Adrenal gland (tissue), 12 donors: ENCODE measurements around the gene TSPAN2. TPM values are rescaled to one million over a fixed set of nuclear protein-coding genes. Genes with fewer than 3 reads are reported as not detected.
A peak's percentile ranks its signal among the peaks of the same experiment; 100 is the strongest.

Experiments
- DNase-seq, 7 donors: peaks; one replicate each; pipeline ENCODE4 v3.0.0-alpha.2; 2019 to 2020
- H3K27ac ChIP-seq, 5 donors: fragments of 200-600 bp; sonication (generic) in 4 of 5; 1 replicate in 3 of 5; 2 replicates in 2 of 5; pipeline versions ENCODE4 v1.5.1 to v1.8.0; 2016 to 2020; ENCODE audit warnings: mild to moderate bottlenecking in 1 of 5
- H3K27me3 ChIP-seq: fragments of 200-600 bp; 2 replicates; pipeline ENCODE4 v1.8.0; 2021
- H3K36me3 ChIP-seq, 2 donors: fragments of 200-600 bp; replicated peaks in 1 of 2; 1 replicate in 1 of 2; 2 replicates in 1 of 2; pipeline versions ENCODE4 v1.5.1 to v1.8.0; 2018 to 2022
- H3K4me1 ChIP-seq, 2 donors: fragments of 200-600 bp; replicated peaks in 1 of 2; 1 replicate in 1 of 2; 2 replicates in 1 of 2; pipeline versions ENCODE4 v1.5.1 to v1.8.0; 2018 to 2021
- H3K4me3 ChIP-seq, 4 donors: fragments of 200-600 bp; sonication (generic) in 3 of 4; one replicate each; pipeline ENCODE4 v1.5.1; 2016 to 2018
- H3K9me3 ChIP-seq, 3 donors: fragments of 200-600 bp; sonication (generic) in 1 of 3; replicated peaks in 1 of 3; 1 replicate in 2 of 3; 2 replicates in 1 of 3; pipeline versions ENCODE4 v1.5.1 to v1.8.0; 2016 to 2021
- POLR2A ChIP-seq, 2 donors: fragments of 450-650 bp; IDR thresholded peaks; one replicate each; pipeline ENCODE4 v1.6.1; 2017; ENCODE audit warnings: antibody characterized with exemption in 2 of 2, mild to moderate bottlenecking in 2 of 2, moderate library complexity in 1 of 2
- WGBS, 4 donors: extraction: QIAGEN DNeasy Blood & Tissue Kit in 2 of 4; methylation state at CpG; one replicate each; pipeline versions ENCODE4 v1.1.5 to v1.1.7; 2013 to 2017; 5-methylcytosine and 5-hydroxymethylcytosine counted together
- intact Hi-C, 2 donors: fragments of 100-400 bp; cut with DNase I; formaldehyde crosslinking; loops; one replicate each; pipeline versions ENCODE4 v1.14.1 to v1.15.0; 2022 to 2023
- polyA plus RNA-seq, 3 donors: library from polyadenylated mRNA; stranded (reverse); fragments of 200-250 nt in 2 of 3; fragments of 350-450 nt in 1 of 3; fragmentation: Illumina TruSeq in 1 of 3; extraction: RNeasy Lipid Tissue Mini Kit (QIAGEN cat#74804) in 1 of 3; gene quantifications; one replicate each; pipeline ENCODE4 v1.2.3, GENCODE V29; 2013 to 2014
- total RNA-seq, 9 donors: library from RNA; depleted of rRNA in 4 of 9; stranded (reverse); fragments of >200 nt in 4 of 9; fragments of 120-200 nt in 1 of 9; fragmentation: NEBNext Ultra II Directional in 1 of 9; extraction: Animal tissue kit (Norgen Biotek cat#: 25700) in 1 of 9; gene quantifications; one replicate each; pipeline versions ENCODE4 v1.1.0 to v1.2.4, GENCODE V29; 2013 to 2023
- TF ChIP-seq, protein P1 (sequence below), 6 experiments: fragments of 450-650 bp in 4 of 6; fragments of 200-600 bp in 2 of 6; sonication (generic) in 1 of 6; IDR thresholded peaks; 1 replicate in 5 of 6; 2 replicates in 1 of 6; pipeline versions ENCODE4 v1.5.1 to v1.8.0; 2016 to 2021; ENCODE audit warnings: antibody characterized with exemption in 6 of 6, mild to moderate bottlenecking in 2 of 6, moderate library complexity in 1 of 6
- donor health status: healthy with polysubstance abuse.
- donor health status: Bipolar disorder and iron deficiency.
- donor health status: DM: yes; HTN: yes; CAD: no.
- donor health status: DM: no; HTN: no; CAD: no.
- donor health status: DM: no; HTN: no; CAD: no.
- donor health status: DM: yes; HTN: yes; CAD: no.

TSPAN2 gene
- total and polyA plus RNA-seq, 12 donors: 0.28 to 1.5 (median 0.71) TPM

DNA sequence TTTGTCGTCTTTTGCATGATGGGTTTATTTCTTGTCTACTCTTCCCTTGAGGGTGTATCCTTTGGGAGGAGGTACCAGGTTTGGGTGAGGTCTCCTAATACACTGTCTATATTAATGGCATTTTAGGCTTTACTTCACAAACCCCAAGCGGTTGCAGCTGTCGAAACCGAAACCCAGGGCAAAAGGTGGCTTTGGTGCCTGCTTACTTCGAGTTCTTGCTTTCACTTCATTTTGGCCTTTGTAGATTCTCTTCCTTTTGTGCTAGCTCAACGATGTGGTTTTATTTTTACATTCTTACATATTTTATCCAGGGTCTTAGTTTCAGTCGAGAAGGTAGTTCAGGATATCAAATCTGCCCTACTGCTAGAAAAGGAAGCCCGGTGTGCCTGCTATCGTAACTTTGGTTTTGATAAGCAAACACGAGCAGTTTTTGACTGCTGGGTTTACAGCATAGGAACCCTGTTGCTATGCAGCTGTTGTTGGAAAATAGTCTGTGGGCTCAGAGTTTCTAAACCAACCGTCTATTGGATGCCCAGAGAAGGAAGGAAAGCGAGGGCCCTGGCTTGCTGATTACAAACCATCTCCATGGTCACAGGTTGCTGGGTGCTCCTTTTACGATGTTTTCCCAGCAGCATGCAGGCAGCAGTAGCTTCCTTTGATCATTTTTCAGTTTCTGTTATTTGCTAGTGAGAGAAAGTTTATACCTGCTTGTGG, 9.8 kb upstream of the TSPAN2 start:
- WGBS, 4 donors: 49 to 55% (median 50%) methylated on average over 13 of the region's 13 CpGs
- Histone ChIP-seq H3K4me3 (peak overlapping the region in 1 of 4 donors; percentile 32), H3K4me1 (no peaks in the 10 kb centered on the region), H3K27ac (peak overlapping the region in 1 of 5 donors; percentile 12), H3K36me3 (no peaks in the 10 kb centered on the region), H3K9me3 (no peaks in the 10 kb centered on the region), H3K27me3 (no peaks in the 10 kb centered on the region)
- intact Hi-C loops: no loop called here
- DNase-seq: peak in 1 of 7 donors; percentile 60
- TF ChIP-seq, protein P1, sequence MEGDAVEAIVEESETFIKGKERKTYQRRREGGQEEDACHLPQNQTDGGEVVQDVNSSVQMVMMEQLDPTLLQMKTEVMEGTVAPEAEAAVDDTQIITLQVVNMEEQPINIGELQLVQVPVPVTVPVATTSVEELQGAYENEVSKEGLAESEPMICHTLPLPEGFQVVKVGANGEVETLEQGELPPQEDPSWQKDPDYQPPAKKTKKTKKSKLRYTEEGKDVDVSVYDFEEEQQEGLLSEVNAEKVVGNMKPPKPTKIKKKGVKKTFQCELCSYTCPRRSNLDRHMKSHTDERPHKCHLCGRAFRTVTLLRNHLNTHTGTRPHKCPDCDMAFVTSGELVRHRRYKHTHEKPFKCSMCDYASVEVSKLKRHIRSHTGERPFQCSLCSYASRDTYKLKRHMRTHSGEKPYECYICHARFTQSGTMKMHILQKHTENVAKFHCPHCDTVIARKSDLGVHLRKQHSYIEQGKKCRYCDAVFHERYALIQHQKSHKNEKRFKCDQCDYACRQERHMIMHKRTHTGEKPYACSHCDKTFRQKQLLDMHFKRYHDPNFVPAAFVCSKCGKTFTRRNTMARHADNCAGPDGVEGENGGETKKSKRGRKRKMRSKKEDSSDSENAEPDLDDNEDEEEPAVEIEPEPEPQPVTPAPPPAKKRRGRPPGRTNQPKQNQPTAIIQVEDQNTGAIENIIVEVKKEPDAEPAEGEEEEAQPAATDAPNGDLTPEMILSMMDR (IDR thresholded peaks at IDR 0.05): no peak
- no peak for TF ChIP-seq POLR2A (IDR thresholded peaks at IDR 0.05)

- no peaks in the 10 kb centered on the region for H3K9me3 ChIP-seq
- H3K27ac ChIP-seq: no peak overlapping the region
- TF ChIP-seq, protein P1 (IDR thresholded peaks at IDR 0.05): no peak
- TF ChIP-seq POLR2A (IDR thresholded peaks at IDR 0.05): no peak
- peaks cover 0 to 4% of the 10 kb centered on the region in 2 donors for H3K4me1 ChIP-seq
- no peak overlapping the region for H3K4me3 ChIP-seq
- WGBS, 4 donors: 71 to 96% (median 94%) methylated on average over 1 of the region's 1 CpG
- no peak for DNase-seq
- no peaks in the 10 kb centered on the region for H3K36me3 ChIP-seq
- intact Hi-C loops: no loop called here
- H3K27me3 ChIP-seq: peaks cover 15% of the 10 kb centered on the region
Observed at GRCh38 chr1:115092175-115092574, 2.9 kb upstream of the TSPAN2 start.

- TF ChIP-seq, protein P1 (IDR thresholded peaks at IDR 0.05): no peak
- TF ChIP-seq POLR2A (IDR thresholded peaks at IDR 0.05): no peak
- peaks cover 18% of the 10 kb centered on the region for H3K27me3 ChIP-seq
- intact Hi-C loops: no loop called here
- H3K9me3 ChIP-seq: no peaks in the 10 kb centered on the region
- H3K36me3 ChIP-seq: no peaks in the 10 kb centered on the region
- 75 to 90% (median 85%) methylated on average over 2 of the region's 2 CpGs for WGBS, 4 donors
- no peak for DNase-seq
- no peak overlapping the region for H3K27ac ChIP-seq
- H3K4me1 ChIP-seq: peaks cover 0 to 4% of the 10 kb centered on the region in 2 donors
- H3K4me3 ChIP-seq: no peak overlapping the region
Observed at GRCh38 chr1:115091572-115091971, 2.3 kb upstream of the TSPAN2 start.

DNA sequence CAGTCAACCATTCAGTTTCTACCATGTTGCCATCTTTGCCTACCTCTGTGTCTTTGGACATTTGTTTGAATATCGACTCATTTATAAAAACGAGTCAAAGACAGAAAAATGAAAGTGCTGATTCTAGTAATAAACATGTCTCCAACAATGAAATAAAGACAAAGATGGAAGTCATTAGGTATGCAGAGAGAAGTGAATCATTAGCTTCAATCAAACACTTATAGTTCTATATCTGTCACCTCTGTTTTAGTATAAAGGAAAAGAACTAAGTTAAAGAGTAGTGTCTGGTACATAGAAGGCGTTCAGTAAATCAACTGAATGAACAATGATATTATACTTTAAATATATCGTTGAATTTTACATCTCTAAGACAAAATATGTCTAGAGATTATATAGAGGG, 1.7 kb upstream of the TSPAN2 start:
- TF ChIP-seq, protein P1 (IDR thresholded peaks at IDR 0.05): no peak
- no peak for TF ChIP-seq POLR2A (IDR thresholded peaks at IDR 0.05)
- Histone ChIP-seq H3K36me3 (no peaks in the 10 kb centered on the region), H3K4me1 (peaks cover 0 to 4% of the 10 kb centered on the region in 2 donors), H3K9me3 (no peaks in the 10 kb centered on the region), H3K4me3 (no peak overlapping the region), H3K27me3 (peaks cover 18% of the 10 kb centered on the region), H3K27ac (no peak overlapping the region)
- DNase-seq: no peak
- WGBS, 4 donors: 88 to 93% (median 91%) methylated on average over 4 of the region's 4 CpGs
- intact Hi-C loops: no loop called here
